NCI-H1417 treated with DMSO at 0.1 percent for 48 hours (cell line): ENCODE data around the gene CUX1.
"Not testable (repeated sequence)": the region's sequence is repeated elsewhere in the genome, so short reads cannot be mapped to it uniquely, and the experiment has no call there.

Source experiments
- DNase-seq: peaks from one replicate; lab custom pipeline; 2025; lab: John Stamatoyannopoulos, UW

CUX1 gene

DNA sequence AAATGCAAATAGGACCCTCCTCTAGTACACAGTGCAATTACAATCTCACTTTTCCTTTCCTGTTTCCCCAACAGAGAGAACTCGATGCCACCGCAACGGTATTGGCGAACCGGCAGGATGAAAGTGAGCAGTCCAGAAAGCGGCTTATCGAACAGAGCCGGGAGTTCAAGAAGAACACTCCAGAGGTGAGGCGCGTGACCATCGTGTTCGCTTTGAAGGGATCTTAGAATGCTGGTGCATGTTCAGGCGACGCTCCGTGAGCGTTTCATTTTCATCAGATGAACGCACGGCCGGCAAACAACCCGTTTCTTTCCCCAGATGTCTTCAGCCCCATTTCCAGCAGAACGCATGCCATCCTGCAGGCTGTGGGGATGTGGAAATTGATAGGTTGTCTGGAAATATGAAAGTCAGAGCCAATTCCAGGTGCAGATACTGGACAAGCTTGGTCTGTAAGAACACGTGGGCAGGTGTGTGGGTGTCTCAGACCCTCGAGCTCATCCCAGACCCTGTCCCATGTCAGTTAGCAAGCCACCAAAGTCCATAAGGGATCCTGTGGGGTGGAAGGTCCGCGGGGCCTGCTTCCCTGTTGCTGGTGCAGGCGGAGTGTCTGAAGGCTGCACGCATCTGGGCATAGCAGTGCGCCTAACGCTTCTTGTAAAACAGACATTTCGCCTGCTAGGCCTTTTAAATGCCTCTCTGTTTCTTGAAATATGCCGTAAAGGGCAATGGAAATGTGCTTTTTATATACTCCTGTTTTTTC, 98.8 kb downstream of the CUX1 start:
- no peak for DNase-seq

GRCh38 chr7:101916876-101917275, 99.5 kb downstream of the CUX1 start:
- DNase-seq: no peak

DNA sequence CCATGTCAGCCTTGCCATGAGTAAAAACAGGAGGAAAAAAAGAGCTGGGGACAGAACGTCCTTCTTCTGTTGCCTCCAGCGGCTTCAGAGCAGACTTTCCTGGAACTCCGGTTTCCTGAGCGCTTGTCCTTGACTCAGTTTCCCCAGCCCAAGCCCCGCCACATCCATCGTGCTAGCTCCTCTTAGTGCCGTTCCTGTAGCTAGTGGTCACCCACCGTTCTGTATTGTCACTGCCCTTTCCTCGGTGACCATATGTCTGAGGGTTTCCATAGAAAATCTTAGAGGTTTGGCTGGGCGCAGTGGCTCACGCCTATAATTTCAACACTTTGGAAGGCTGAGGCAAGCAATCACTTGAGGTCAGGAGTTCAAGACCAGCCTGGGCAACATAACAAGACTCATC, 100.1 kb downstream of the CUX1 start:
- DNase-seq: no peak

GRCh38 chr7:101918426-101918825, 101.0 kb downstream of the CUX1 start:
- no peak for DNase-seq

GRCh38 chr7:101919363-101920115, 102.1 kb downstream of the CUX1 start:
- DNase-seq: no peak

DNA sequence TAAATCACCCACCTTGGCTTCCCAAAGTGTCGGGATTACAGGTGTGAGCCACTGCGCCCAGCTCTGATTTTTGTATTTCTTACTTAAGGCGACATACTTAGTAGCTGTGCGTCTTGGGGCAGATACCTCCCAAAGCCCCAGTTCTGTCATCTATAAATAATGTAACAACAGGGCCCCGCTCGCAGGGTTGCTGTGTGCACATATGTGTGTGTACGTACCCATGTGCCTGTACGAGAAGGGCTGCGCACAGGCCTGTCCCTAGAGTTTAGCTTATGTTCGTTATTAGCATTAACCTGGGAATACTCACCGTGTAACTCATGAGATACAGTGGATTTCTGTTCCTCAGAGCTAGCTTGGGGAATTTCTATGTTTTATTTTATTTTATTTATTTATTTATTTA, 103.6 kb downstream of the CUX1 start:
- DNase-seq: no peak

DNA sequence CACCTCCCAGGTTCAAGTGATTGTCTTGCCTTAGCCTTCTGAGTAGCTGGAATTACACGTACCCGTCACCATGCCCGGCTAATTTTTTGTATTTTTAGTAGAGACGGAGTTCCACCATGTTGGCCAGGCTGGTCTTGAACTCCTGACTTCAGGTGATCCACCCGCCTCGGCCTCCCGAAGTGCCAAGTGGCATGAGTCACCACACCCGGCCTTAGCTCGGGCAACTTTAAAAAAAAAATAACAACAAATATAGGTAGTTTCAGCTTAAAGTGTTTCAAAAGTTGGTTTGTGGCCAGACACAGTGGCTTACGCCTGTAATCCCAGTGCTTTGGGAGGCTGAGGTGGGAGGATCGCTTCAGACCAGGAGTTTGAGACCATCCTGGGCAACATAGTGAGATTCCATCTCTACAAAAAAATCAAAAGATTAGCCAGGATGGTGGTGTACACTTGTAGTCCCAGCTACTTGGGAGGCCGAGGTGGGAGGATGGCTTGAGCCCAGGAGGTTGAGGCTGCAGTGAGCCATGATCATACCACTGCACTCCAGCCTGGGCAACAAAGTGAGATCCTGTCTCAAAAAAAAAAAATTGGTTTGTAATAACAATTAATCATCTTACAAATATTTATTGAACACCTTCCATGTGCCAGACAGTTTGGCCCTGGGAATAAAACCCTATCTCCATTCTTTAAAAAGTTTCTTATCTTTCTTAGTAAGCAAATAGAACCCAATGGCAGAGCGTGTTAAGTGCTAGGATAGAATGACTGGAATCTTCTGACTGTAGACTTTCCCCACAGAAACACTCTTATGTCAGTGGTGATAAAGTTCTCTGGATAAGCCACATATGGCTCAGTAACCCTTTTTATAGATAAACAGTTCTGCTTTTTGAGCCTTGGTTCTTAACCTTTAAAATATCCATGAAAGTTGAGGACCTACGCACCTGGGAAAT, 104.4 kb downstream of the CUX1 start:
- DNase-seq: not testable (repeated sequence)

- DNase-seq: no peak
Measured at GRCh38 chr7:101922631-101923601, 105.5 kb downstream of the CUX1 start.

DNA sequence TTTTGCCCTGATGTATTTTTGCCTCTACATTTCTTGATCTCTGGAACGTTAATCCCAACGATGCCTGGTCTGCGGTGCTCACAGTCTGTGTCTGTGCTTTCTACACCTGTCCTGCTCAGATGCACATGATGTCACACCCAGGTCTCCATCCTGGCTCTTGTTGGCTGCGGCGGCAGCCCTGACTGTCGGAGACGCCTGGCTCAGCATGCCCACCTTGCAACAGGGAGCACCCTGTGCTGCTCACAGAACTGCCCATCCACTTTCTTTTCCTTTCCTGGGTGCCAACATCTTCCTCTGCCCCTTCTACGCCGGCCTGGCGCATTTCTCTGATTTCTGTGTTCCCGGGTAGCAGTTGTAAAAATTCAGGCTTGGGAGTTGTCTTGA, 106.2 kb downstream of the CUX1 start:
- DNase-seq: no peak

DNA sequence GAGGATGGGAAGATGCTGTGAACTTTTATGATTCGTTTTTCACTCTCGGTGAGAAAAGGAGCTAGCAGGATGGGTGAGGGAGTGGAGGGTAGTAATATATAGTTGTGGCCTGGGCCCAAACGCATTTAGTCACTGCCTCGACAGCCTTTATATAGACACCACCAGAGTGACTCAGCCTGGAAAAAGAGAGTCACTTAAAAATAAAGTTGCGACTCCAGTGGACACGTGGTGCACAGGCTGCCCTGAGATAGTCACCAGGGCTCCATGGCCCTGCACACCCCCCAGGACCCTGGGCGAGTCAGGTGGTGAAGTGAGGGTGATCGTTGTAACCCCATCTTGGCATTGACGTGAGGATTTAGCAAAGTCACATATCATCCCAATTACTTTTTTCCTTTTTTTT, 106.7 kb downstream of the CUX1 start:
- DNase-seq: no peak

DNA sequence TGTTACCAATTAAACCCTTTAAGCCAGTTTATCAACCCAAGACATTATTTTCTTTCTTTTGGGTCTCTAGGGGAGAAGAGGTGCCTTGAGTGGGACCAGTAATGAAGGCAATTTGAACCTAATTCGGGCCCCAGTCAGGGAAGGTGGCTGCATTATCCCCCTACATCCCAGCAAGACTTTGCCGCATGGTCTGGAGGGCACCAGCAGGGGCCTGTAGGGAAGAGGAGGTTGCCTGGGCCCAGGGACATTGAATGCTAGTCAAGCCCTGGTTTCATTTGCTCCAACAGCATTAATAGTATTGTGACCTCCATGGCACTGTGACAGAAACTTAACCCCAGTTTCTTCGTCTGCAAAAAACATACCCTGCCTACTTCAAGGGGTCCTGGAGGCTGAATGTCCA, 108.8 kb downstream of the CUX1 start:
- DNase-seq: no peak

DNA sequence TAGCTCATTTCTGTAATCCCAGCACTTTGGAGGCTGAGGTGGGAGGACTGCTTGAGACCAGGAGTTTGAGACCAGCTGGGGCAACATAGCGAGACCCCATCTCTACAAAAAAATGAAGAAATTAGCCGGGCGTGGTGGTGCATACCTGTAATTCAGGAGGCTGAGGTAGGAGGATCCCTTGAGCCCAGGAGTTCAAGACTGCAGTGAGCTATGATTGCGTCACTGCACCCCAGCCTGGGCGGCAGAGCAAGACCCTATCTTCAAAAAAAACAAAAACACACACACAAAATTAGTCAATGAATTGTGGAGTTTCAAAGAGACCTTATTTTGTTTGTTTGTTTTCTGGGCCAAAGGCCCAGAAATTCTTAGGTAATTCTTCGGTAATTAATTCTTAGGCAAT, 110.0 kb downstream of the CUX1 start:
- DNase-seq: no peak

- DNase-seq: no peak
Measured at GRCh38 chr7:101927802-101928201, 110.4 kb downstream of the CUX1 start.

- no peak for DNase-seq
Measured at GRCh38 chr7:101929256-101929655, 111.8 kb downstream of the CUX1 start.

- DNase-seq: not testable (repeated sequence)
Measured at GRCh38 chr7:101929911-101930310, 112.5 kb downstream of the CUX1 start.

- DNase-seq: no peak
Measured at GRCh38 chr7:101932083-101932482, 114.7 kb downstream of the CUX1 start.

DNA sequence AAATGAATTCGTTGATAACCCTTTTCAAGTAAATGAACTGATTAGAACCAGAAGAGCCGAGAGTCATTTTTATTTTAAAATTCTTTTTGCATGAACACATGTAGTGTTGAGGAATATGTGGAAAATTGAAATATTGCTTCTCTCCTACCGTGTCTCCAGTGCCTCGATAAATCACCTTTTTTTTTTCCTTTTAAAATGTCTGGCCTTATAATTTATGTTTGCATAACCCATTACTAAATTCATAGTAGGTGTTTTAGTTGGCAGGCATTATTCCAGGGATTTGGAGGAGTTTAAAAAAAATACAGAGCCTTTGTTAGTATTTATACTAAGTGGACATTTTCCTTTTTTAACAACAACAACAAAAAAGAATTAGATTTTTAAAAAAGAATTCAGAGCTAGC, 115.6 kb downstream of the CUX1 start:
- no peak for DNase-seq

GRCh38 chr7:101933688-101934121, 116.3 kb downstream of the CUX1 start:
- no peak for DNase-seq

DNA sequence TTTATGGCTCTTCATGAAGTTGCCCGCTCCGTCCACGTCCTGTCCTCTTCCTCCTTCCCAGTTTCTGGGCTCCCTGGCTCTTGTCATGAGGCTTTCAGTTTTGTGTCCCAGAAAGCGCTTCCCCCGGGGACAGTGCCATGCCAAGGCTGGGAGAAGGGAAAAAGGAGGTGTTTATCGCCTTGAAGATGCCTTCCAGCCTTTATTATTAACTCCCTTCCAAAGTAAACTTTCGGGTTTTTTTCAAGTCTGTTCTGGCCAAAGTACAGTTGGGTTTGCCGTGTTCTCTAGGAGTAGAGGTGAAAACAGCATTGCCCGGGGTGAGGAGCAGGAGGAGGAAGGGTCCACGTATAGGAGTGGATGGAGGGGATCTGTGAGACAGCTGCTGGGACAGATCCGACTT, 117.2 kb downstream of the CUX1 start:
- DNase-seq: no peak

DNA sequence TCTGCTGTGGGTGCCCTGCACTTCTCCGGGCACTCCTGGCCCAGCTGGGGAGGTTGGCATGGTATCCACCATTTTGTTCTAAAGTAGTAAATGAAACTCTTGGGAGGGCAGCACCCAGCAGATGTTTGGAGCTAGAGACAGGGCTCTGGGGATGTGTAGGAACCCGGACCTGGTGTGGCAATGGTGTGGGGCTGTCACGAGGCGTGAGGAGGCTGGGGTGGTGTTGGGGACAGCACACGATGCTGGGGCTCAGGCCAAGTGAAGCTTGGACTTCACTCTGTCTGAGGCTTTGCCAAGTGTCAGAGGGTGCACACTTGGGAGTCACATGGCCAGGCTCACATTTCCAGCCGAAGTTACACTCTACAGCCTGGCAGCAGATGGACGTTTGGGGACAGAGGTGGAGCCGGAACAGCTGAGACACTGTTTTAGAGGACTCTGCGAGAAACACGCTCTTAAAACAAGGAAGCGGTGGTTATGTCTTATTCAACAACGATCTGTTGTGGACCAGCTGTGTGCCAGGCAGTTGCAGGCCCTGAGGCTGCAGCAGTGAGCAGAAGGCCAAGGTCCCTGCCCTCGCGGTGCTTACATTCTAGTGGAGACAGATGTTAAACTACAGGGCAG, 118.2 kb downstream of the CUX1 start:
- no peak for DNase-seq

GRCh38 chr7:101936223-101936610, 118.8 kb downstream of the CUX1 start:
- no peak for DNase-seq
